OCI-LY1 (cell line): ENCODE data around the gene PSMA4.

ENCODE experiments used
- EZH2 ChIP-seq: fragments of 200-600 bp; sonication (generic), shearing (Covaris generic); IDR thresholded peaks from 2 replicates; pipeline ENCODE4 v1.8.0; 2017; ENCODE audit warnings: borderline replicate concordance, mixed run types, mild to moderate bottlenecking, antibody characterized with exemption, low read length, moderate library complexity, mixed read lengths
- TF ChIP-seq, protein P1 (sequence below): fragments of 200-600 bp; sonication (generic), shearing (Covaris generic); IDR thresholded peaks from 2 replicates; pipeline ENCODE4 v1.5.1; 2017; ENCODE audit warnings: mild to moderate bottlenecking, antibody characterized with exemption, low read length, moderate library complexity, mixed read lengths

- TF ChIP-seq, protein P1, sequence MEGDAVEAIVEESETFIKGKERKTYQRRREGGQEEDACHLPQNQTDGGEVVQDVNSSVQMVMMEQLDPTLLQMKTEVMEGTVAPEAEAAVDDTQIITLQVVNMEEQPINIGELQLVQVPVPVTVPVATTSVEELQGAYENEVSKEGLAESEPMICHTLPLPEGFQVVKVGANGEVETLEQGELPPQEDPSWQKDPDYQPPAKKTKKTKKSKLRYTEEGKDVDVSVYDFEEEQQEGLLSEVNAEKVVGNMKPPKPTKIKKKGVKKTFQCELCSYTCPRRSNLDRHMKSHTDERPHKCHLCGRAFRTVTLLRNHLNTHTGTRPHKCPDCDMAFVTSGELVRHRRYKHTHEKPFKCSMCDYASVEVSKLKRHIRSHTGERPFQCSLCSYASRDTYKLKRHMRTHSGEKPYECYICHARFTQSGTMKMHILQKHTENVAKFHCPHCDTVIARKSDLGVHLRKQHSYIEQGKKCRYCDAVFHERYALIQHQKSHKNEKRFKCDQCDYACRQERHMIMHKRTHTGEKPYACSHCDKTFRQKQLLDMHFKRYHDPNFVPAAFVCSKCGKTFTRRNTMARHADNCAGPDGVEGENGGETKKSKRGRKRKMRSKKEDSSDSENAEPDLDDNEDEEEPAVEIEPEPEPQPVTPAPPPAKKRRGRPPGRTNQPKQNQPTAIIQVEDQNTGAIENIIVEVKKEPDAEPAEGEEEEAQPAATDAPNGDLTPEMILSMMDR: no peak
- TF ChIP-seq EZH2: no peak
Measured at GRCh38 chr15:78550815-78551214, 10.6 kb downstream of the PSMA4 start.
